Activated naive CD4-positive, alpha-beta T cell treated with Interleukin-2 at 50 U/mL for 16 hours (primary cell): ENCODE measurements around the gene MRPL22.
"Not testable (repeated sequence)": the region's sequence is repeated elsewhere in the genome, so short reads cannot be mapped to it uniquely, and the experiment has no call there.

Experiments used
- DNase-seq: peaks from one replicate; pipeline ENCODE4 v3.0.0-alpha.2; 2020

Gene MRPL22

DNA sequence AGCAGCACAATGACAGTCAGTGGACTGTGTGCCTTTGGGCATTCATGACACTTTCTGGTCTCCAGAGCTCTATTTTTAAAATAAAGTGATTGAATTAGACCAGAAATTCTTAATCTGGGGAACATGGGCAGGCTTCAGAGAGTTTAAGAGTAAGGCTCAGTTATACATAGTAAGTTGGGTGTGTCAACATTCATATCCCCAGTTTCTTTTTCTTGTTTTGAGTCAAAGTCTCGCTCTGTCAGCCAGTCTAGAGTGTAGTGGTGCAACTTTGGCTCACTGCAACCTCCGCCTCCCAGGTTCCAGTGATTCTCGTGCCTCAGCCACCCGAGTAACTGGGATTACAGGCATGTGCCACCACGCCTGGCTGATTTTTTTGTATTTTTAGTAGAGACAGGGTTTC, 59.0 kb downstream of the MRPL22 start:
- no peak for DNase-seq

DNA sequence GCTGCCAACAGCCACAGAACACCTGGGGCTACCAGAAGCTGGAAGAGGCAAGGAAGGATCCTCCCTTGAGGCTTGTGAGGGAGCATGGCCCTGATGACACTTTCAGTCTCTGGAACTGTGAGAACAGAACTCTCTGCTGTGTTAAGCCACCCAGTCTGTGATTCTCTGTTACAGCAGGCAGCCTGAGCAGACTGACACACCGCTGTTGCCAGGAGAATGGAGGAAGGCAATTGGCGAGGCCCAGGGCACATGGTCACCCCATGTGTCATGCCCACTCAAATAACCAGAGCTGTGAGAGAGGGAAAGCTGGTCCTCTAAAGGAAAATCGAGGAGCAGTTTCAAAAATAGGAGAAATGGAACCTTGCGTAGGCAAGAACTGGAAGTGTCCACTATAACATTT, 60.6 kb downstream of the MRPL22 start:
- no peak for DNase-seq

DNA sequence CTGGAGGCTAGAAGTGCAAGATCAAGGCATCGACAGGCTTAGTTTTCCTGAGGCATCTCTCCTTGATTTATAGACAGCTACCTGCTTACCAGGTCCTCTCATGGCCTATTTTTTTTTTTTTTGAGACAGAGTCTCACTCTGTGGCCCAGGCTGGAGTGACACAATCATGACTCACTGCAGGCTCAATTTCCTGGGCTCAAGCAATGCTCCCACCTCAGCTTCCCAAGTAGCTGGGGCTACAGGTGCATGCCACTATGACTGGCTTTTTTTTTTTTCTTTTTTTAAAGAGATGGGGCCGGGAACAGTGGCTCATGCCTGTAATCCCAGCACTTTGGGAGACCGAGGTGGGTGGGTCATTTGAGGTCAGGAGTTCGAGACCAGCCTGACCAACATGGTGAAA, 61.8 kb downstream of the MRPL22 start:
- not testable (repeated sequence) for DNase-seq

DNA sequence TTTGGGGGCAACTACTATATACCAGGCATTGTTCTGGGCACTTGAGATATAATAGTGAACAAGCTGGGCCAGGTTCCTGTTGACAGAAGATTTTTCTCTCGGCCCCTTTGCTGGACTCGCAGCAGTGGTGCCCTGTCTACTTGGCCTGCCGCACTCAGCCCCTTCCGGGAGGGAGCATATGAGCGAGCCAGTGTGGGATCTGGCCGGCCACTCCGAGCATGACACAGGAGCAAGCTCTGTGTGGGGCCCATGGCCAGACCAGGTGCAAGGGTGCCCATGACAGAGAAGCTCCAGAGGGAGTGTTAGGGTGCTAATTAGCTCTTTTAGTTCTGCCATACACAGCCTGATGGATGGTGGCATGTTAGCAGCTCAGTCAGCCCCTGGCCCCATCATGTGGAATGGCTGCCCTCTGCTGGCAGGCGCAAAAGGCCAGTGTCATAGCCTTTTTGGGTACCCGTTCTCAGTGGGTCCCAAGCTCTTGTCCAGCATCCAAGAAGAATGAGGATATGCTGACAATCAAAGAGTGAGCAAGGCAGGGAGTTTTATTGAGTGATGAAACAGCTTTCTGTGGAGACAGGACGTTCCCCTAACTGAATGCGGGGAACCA, 63.4 kb downstream of the MRPL22 start:
- DNase-seq, result peak; percentile 9

DNA sequence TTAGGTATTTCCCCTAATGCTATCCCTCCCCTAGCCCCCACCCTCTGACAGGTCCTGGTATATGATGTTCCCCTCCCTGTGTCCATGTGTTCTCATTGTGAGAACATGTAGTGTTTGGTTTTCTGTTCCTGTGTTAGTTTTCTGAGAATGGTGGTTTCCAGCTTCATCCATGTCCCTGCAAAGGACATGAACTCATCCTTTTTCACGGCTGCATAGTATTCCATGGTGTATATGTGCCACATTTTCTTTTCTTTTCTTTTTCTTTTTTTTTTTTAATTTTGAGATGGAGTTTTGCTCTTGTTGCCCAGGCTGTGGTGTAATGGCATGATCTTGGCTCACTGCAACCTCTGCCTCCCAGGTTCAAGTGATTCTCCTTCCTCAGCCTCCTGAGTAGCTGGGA, 65.4 kb downstream of the MRPL22 start:
- DNase-seq, result not testable (repeated sequence)

DNA sequence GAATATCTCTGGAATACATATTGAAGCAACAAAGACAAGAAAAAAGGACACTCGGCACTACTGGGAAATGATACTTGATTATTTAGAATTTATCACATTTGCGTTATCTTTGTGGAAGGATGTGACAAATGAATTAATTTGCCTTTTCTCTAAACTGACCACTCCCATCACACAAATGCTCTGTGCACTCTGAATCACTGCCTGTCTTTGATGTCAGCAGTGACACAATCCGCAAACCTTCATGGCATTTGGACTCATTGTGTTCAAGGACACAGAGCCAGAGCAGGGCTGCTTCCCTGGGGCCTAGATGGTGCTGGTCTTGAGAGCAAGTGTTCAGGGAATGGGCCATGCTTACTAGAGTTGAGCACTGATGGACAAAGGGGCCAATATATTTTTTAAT, 67.8 kb downstream of the MRPL22 start:
- DNase-seq, result no peak

DNA sequence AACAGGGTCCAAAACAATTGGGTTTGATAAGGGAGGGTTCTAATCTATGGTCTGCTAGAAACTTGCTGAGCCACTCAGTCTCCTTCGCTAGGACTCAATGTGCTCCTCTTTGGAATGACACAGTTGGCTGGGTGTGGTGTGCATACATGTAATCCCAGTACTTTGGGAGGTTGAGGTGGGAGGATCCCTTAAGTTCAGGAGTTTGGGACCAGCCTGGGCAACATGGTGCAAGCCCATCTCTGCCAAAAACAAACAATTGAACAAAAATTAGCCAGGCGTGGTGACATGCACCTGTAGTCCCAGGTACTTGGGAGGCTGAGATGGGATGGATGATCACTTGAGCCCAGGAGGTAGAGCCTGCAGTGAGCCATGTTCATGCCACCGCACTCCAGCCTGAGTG, 70.0 kb downstream of the MRPL22 start:
- DNase-seq, result no peak

DNA sequence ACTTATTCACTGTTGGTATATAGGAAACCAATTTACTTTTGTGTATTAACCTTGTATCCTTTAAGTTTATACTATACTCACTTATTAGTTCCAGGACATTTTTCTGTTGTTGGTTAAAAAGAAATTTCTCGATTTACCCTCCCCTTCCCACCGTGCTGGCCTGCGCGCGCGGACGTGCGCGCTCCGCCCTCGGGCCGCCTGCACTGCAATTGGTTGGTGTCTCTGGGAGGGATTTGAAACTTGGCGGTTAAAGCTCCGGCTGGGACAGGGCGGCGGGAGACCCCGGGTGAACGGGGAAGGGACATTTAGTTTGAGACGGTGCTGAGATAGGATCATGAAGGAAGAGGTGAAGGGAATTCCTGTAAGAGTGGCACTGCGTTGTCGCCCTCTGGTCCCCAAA, 72.7 kb downstream of the MRPL22 start, which contains the start of gene KIF4B:
Gene KIF4B, plus strand, starts transcription at position 230 of the 400 bp plus-strand sequence. Its CDS starts 105 bp downstream, at position 335.
- no peak for DNase-seq

DNA sequence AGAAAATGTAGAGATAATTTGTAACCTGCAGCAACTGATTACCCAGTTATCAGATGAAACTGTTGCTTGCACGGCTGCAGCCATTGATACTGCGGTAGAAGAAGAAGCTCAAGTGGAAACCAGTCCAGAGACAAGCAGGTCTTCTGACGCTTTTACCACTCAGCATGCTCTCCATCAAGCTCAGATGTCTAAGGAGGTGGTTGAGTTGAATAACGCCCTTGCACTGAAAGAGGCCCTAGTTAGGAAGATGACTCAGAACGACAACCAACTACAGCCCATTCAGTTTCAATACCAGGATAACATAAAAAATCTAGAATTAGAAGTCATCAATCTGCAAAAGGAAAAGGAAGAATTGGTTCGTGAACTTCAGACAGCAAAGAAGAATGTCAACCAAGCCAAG, 74.4 kb downstream of the MRPL22 start:
- DNase-seq, result no peak

DNA sequence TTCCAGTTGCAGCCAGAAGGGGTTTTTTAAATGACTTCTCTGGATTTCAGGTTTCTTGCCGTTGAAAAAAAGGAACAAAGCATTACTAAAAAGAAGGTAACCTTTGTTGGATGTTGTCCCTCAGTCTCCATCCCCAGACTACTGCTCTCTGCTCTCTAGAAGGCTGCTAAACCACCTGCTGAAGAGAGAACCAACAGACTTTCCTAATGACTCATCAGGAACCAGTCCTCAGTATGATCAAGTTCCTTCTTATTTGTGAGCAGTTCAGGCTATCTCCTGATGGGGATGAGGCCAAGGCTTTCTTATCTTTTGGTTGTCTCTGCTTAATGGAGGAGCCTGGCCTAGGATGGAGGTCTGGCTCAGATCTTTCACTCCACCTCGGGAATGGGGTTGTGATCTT, 76.7 kb downstream of the MRPL22 start:
- DNase-seq, result no peak
